ENCODE data around the gene NEK7.
A peak's percentile ranks its signal among the peaks of the same experiment; 100 is the strongest.

Gene NEK7

DNA sequence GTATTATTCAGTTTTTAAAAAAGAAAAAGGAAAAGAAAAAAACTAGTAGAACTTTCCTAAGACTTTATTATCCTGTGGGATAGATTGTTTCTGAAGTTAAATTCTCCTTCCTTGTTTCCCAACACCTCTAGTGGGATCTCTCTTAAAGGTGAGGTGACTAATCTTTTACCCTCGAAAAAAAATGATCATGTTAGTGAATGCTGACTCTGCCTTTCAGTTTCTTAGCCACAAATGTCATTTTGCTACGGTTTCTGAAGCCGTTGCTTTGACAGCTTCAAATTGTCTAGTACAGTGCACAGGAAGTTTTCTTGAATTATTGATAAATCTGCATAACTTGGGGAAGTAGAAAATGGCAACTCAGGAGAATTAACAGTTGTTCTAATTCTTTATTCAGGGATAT, 13.0 kb upstream of the NEK7 start:
- no peak for DNase-seq (ENCODE audit: low read depth in 4 of 4, low spot score in 1 of 4)

DNA sequence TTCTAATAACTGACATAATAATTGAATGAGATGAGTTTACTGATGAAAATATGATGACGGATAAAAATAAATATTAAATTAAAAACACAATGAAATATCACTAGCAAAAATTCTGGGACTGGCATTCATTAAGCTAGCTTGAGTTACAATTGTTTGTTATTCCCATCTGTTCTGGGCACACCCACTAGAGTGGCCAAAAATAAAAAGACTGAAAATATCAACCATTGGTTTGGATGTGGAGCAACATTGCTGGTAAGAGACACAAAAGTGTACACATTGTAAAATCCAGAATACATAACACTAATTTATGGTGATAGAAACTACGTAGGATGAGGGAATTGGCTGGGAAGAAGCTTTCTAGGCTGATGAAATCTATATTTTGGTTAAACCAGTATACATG, 9.6 kb upstream of the NEK7 start:
- DNase-seq (ENCODE audit: low read depth in 4 of 4, low spot score in 1 of 4), result no peak

DNA sequence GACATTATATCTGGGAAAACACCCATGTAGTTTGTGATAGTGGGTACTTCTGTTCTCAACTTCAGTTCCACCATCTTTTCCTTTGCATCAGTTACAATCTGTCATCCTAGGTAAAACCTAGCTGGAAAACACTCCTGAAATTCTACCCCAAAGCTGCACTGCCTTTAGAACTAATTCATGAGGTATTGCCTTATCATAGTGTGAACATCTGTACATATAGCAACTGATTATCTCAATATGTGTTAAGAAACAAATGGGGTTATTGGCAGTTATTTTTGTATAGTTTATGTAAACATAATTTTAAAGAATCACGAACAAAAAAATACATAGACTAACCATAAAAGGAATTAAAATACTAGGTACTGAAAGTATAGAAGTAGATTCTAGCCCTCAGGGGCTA, 6.4 kb upstream of the NEK7 start:
- DNase-seq (ENCODE audit: low read depth in 4 of 4, low spot score in 1 of 4), result no peak

DNA sequence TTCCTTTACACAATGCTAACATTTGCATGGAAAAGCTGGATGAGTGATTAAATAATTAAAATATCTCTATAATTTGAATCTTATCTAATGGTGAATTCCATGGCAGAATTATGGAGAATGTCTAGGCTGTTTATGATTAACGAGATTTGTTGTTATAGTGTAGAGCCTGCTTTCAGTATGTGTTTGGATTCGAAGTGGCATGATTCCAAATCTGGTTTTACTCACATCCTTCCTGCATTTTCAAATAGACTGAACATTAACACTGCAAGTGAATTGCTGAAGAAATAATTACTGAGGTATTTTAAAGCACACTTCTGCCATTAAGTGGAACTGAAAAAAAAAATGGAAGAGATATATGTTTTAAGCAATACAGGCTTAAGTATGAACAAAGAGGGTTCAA, 5.1 kb upstream of the NEK7 start:
- DNase-seq (ENCODE audit: low read depth in 4 of 4, low spot score in 1 of 4), result no peak

DNA sequence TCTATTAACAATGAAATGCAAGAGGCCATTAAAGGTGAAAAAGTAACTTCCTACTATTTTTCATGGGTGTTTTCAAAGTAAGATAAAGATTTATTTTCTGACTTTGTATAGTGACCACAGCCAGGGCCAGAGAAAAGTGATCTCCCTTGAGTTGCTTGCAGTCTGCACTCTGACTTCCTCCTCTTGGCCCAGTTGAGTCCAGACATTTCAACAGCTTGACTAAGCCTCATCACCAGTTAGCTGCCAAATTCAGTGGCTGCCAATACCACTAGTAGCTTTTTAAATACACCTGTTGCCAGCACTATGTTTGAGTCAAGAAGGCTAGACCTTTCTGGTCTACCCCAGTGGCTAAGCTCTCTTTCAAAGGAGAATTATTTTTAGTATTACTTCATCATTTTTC, 3.7 kb upstream of the NEK7 start:
- DNase-seq (ENCODE audit: low read depth in 4 of 4, low spot score in 1 of 4), result no peak

DNA sequence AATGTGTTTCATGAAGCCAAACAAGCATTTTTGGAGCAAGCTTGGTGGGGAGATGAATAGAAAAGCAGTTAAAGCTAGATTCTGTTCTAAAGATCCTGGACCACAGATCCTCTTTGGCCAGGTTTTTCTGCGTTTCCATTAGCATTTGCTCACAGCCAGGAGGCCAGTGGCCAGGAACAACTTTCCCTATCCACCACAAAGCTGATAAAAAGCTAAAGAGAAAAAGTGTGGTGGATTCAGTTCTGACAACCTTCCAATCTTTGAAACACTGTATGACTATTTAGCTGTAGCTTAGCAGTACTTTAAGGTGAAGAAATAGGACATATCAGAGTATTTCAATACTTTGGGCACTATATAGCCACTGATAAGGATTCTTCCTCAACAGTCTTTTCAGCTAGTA, 3.0 kb upstream of the NEK7 start:
- no peak for DNase-seq (ENCODE audit: low read depth in 4 of 4, low spot score in 1 of 4)

DNA sequence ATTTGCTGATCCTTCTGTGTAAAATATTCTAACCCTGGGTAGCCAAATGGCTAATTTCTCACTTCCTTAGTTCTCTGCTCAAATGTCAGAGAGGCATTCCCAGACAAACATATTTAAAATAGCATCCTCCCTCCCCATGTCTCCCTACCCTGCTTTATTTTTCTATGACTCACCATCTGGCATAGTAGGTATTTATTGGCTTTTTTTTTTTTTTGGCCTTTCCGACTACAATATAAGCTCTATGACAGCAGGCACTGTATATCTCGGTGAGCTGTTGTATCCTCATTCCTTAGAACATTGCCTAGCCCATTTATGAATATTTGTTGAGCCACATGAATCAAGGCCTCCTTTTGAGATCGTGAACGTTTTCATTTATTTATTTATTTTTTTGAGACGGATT, 1.5 kb upstream of the NEK7 start:
- no peak for DNase-seq (ENCODE audit: low read depth in 4 of 4, low spot score in 1 of 4)

DNA sequence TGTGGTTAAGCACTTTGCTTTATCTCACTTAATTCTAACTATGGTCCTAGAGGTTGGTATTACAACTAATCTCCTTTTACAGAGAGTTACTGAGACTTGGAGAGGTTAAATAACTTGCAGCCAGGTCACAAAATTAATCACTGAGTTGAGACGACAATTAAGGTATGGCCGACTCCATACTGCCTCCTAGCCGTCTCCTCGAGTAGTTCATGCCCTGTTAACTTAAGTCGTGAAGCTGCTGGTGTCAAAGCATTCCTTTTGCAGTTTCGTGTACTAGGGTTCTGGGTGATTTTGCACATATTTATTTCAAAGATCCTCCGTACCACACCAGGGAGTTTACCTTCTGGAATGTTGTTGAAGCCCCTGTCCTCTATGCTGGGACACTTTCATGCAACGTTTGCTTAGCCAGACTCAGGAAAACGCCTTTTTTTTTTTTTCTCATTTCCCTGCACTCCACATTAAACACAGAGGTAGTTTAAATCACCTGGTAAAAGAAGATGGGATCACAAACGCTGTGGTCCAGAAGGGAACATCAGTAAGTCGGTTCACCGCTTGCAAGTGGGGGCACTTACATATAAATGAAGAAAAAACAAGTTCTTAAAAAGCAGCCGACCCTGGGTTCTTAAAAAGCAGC, 570 bp upstream of the NEK7 start:
- peak; percentile 35 to 68 (median 46) for DNase-seq (ENCODE audit: low read depth in 4 of 4, low spot score in 1 of 4)

DNA sequence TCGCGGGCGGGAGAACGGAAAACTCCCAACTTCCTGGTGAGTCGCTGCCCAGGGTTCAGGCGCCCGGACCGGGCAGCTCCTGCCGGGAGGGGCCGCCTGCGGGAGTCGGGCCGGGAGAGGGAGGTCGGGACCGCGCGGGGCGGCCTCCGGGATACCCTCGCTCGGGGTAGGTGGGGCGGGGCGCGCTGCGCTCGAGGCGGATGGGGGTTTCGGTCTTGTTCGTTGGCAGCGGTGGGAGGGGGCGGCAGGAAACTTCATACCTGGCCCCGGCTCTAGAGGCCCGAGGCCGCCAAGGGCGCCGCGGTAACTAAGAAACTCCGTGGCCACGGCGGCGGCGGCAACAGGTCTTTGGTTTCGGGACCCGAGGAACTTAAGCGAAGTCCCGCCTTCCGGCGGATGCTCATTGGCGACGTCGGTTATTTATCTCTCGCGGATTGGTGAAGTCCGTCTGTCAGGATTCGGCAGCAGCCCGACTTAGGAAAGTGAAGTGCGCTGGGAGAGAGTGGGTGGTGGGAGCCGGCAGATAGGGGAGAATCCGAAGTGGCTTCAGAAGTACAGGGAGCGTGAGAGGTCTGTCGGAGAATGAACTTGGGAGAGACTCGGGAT, 546 bp downstream of the NEK7 start:
- DNase-seq (ENCODE audit: low read depth in 4 of 4, low spot score in 1 of 4), result peak; percentile 50 to 76 (median 64)

DNA sequence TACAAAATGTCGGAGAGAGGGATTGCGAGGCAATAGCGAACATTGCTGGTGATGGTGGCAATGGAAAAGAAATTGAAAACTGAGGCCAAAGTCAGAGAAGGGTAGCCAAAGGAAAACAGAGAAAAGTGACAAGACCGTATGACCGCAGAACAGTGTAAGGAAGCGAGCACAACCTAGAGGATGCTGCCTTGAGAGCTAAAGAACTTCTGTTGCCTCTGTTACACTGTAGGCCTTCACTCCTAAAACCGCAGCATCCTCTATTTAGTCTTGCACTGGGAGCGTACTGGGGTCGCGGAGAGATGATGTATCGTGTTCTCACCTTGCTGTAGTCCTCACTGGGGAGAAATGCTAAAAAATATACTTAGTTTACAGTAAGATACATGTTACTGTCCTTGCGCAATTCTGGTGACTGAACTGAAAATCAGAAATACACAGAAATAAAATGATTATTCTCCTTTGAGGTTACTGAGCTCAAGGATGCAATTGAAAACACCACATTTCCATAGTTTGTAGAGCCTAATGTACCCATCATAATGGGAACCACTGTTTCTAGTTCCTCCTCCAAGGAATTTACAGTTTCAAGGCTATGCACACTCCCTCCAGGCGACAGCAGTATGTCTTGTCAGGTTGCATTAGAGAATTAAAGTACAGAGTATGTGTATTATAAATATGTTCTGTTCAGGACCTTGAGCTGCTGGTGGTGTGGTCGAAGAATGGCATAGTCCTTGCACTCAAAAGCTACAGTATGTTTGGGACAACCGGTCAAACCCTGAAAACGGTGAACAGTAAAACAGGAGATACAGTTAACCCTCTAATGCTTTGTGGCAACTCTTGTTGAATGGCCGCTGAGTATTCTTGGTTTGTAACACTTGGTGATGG, 1.3 kb downstream of the NEK7 start:
- no peak for DNase-seq (ENCODE audit: low read depth in 4 of 4, low spot score in 1 of 4)

DNA sequence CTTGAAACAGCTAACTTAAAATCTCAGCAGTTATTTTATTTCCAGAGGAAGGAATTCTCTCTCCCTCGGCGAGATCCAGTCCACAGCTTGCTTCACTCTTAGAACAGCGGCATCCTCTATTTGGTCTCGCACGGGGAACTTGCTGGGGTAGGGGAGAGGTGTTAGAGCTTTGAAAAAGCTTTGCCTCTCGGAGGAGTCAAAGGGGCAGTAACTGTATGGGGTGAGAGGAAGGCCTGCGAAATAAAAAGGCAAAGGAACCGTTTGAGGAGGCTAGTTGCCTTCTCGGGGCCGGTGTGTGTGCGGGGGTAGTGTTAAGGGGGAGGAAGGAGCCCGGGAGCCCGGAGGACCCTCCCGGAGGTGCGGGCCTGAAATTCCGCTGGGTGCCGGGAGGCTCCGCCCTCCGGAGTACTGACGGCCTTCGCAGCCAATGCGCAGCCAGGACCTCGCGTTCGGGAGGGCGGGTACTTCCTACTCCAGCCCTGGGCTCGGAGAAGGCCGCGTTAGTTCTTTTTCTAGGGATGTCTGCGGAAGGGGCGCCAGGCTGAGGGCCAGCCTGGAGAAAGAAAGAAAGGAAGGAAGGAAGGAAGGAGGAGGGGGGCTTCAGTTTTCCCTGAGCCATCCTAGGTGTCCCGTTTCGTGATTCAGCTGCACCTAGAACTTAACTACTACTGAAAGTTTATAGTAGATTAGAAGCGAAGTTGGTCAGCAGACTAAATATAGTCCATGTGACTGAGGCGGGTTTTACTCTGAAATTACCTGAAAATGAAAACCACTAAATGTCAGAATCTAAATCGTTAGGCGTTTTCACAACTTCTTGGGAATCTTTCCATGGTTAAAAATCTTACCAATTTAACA, 2.2 kb downstream of the NEK7 start:
- peak; percentile 62 to 83 (median 76) for DNase-seq (ENCODE audit: low read depth in 4 of 4, low spot score in 1 of 4)

DNA sequence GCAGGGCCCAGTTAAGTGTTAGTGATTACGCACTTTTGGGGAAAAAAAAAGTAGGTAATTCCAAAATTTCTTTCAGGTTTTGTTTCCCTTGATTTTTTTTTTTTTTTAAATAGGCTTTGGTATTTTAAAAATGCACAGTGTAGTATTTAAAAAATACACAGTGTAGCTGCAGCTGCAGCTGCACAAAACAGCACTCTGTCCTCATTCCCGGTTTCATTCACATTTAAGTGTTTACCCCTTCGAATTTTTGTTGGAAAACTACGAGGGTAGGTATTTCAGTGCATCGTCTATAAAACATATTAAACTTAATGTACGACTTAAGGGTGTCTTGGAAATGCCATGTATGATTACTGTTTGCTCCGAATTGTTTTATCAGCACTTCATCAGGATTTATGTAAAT, 3.4 kb downstream of the NEK7 start:
- DNase-seq (ENCODE audit: low read depth in 4 of 4, low spot score in 1 of 4), result no peak

DNA sequence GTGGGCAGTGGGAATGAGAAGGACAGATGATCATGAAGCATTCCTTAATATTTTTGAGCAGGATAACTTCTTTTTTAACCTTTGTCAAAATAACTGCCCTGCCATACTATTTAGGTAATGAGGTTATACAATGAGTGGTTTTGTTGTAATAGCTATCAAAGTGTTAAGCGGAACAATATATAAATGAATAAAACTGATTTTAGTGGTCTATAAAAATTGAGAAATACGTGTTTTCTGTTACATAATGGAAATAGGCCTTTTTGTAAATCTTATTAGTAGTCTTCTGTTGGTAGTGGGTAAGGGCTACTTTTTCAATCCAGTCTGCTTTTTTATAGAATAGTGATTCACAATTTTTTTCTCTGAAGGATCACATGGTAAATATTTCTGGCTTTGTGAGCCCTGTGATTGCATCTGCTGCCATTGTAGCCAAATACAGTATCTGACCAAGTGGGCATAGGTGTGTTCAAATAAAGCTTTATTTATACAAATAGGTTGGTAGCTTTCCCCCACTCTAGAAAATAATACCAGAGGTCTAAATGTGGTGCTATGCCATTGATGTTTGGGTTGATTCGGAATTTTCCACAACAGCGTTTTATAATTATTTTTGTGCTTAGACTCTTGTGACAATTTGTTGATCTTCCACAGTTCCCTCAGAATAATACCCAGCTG, 4.3 kb downstream of the NEK7 start:
- DNase-seq (ENCODE audit: low read depth in 4 of 4, low spot score in 1 of 4), result no peak

DNA sequence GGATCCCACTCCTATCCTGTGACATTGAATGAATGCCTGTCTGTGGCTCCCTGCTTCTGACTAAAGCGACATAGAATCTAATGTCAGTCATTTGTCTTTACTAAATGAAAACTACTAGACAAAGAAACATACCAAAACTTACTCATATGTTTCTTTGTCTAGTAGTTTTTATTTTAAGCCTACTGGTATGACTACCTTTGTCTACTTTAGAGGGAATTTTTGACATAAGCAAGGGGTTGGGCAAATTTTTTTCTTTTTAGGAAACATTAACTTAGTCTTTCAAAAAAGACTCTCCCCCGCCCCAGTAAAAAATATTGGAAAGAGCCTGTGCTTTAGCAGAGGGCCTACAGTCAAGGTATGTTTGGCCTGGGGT, 4.9 kb downstream of the NEK7 start:
- DNase-seq (ENCODE audit: low read depth in 4 of 4, low spot score in 1 of 4), result no peak

DNA sequence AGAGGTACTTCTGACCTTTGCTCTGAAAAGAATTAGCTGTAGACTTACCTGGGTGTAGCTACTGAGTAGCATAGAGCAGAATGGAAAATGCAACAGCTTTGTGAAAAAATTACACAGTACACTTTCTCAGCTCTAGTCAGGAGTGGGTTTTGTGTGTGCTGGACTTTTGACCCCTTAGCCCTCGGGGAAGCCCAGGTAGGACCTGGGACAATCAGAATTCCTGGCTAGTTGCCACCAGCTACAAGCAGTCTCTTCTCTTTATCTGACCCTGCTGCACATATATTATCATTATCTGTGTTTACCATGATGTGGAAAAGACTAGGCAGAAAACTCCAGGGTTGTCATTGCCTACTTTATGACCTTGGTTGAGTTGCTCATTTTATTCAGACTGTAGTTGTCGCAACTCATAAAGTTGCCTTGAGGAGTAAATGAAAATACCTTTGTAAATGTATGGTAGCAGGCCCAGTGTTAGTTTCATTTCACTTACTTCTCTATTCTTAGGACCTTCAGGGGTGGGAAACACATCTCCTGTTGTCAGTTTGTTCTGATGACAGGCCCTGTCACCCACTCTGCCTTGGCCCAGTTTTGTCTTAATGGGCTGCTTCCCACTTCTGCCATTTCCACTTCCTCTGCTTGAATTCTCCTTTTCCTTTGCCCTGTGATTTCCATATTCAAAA, 5.4 kb downstream of the NEK7 start:
- DNase-seq (ENCODE audit: low read depth in 4 of 4, low spot score in 1 of 4), result no peak

DNA sequence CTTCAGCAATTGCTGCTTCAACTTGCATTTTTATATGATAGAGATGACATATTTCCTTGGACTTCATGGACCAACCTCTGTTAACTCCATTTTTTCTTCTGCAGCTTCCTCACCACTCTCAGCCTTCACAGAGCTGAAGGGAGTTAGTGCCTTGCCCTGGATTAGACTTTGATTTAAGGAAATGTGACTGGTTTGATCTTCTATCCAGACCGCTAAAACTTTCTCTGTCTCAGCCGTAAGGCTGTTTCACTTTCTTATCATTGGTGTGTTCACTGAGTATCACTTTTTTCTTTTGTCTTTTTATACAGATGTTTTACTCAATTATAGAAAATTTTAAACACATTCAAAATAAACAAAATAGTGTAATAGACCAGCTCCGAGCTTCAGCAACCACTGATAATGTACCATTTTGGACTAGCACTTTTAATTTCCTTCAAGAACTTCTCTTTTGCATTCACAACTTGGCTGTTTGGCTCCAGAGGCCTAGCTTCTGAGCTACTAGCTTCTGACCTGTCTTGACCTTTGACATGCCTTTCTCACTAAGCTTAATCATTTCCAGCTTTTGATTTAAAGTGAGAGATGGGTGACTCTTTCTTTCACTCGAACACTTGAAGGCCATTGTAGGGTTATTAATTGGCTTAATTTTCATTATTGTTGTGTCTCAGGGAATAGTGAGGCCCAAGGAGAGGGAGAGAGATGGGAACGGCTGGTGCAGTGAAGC, 9.3 kb downstream of the NEK7 start:
- no peak for DNase-seq (ENCODE audit: low read depth in 4 of 4, low spot score in 1 of 4)

DNA sequence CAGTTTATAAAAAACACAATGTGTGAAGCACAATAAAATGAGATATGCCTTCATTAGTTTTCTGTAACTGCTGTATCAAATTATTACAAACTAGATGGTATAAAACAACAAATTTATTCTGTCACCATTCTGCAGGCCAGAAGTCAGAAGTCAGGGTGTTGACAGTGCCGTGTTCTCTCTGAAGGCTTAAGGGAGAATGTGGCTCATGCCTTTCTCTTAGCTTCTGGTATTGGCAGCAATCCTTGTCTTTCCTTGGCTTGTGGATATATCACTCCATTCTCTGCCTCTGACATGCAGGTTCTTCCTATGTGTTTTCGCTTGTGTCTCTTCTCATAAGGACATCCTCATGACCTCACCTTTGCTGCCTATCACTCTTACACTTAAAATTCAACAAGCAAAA, 10.1 kb downstream of the NEK7 start:
- no peak for DNase-seq (ENCODE audit: low read depth in 4 of 4, low spot score in 1 of 4)

DNA sequence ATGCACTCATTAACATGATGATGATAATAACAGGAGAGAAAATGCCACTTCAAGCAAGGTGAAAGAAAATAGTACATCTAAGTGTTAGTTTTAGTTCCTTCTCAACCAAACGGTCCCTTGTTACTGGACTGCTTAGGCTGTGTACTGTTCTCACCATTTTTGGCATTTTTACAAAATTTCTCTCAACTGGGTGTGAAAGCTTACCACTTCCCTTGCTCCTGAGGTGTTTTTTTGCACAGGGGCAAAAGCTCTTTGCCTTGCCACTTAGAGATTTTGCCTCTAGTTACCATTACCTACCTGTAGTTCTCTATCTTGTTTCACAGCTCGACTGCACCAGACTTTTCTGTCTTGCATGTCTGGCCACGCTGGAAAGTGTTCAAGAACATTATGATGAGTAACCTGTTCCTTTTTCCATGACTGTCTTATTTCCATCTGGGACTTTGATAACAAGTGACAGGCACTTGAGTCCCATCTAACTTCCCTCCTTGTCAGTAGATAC, 10.7 kb downstream of the NEK7 start:
- DNase-seq (ENCODE audit: low read depth in 4 of 4, low spot score in 1 of 4), result no peak

DNA sequence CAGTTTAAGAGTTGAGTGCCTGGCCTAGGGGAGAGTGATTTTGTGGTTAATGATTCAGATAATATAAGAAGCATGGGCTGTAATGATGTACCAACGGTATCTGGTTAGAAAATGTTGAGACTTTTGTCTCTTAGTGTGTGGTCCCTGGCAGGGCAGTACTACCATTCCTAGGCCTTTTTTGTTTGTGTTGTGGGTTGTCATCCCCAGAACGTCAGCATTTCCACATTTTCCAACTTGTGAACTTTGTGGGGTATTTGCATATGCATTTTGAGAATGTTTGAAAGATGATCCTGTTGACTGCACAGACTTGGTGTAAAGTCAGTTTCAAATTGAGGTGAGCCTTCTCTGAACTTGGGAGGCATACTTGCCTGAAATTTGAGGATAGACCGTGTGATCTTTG, 11.4 kb downstream of the NEK7 start:
- DNase-seq (ENCODE audit: low read depth in 4 of 4, low spot score in 1 of 4), result no peak

DNA sequence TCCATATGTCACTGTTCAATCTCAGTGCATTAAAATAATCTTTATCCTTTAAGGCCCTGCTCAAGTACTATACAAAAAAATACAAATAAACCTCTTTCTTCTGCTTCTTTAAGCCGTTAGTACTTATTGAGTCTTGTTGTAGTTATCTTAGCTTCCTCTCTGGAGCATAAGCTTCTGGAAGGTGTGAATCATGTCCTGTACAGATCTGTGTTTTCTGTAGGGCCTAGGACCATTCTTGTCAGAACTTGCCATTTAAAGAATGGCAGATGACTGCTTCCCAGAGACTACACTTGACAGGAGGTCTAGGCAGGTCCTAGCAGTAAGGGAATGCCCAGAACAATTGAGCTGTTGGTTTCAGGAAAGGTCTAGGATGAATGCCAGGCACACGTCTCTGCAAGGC, 12.9 kb downstream of the NEK7 start:
- no peak for DNase-seq (ENCODE audit: low read depth in 4 of 4, low spot score in 1 of 4)
